AG09319 (cell line): Measurements from ENCODE around the gene ELOVL2.

Source experiments
- DNase-seq: peaks from one replicate; pipeline ENCODE4 v3.0.0-alpha.2; 2010; ENCODE audit warnings: low read depth; ENCODE audit errors: extremely low read depth
- TF ChIP-seq, protein P1 (sequence below): IDR thresholded peaks from 2 replicates; pipeline ENCODE4 v1.5.1; 2011; ENCODE audit warnings: low read depth, mild to moderate bottlenecking, inconsistent platforms, low read length, moderate library complexity

ELOVL2 gene

GRCh38 chr6:11083956-11084355, 39.9 kb upstream of the ELOVL2 start:
- no peak for DNase-seq
- TF ChIP-seq, protein P1, sequence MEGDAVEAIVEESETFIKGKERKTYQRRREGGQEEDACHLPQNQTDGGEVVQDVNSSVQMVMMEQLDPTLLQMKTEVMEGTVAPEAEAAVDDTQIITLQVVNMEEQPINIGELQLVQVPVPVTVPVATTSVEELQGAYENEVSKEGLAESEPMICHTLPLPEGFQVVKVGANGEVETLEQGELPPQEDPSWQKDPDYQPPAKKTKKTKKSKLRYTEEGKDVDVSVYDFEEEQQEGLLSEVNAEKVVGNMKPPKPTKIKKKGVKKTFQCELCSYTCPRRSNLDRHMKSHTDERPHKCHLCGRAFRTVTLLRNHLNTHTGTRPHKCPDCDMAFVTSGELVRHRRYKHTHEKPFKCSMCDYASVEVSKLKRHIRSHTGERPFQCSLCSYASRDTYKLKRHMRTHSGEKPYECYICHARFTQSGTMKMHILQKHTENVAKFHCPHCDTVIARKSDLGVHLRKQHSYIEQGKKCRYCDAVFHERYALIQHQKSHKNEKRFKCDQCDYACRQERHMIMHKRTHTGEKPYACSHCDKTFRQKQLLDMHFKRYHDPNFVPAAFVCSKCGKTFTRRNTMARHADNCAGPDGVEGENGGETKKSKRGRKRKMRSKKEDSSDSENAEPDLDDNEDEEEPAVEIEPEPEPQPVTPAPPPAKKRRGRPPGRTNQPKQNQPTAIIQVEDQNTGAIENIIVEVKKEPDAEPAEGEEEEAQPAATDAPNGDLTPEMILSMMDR: no peak

- DNase-seq: no peak
- TF ChIP-seq, protein P1: no peak
Observed at GRCh38 chr6:11083491-11083890, 39.4 kb upstream of the ELOVL2 start.

- DNase-seq: no peak
- TF ChIP-seq, protein P1: no peak
Observed at GRCh38 chr6:11080296-11080695, 36.2 kb upstream of the ELOVL2 start.

DNA sequence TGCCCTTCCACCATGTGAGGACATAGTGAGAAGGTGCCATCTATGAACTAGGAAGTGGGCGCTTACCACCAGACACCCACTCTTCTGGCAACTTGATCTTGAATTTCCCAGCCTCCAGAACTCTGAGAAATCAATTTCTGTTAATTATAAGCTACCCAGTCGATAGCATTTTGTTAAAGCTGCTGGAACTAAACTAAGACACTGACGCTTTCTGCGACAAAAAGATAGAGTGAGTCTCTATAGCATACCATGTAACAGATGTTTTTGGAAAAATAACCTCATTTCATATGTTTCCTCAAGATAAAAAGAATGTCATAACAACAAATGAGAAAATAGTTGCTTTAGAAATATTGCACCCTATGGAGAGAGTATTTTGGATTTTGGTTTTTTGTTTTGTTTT, 34.2 kb upstream of the ELOVL2 start:
- TF ChIP-seq, protein P1: no peak
- no peak for DNase-seq

GRCh38 chr6:11076540-11076939, 32.4 kb upstream of the ELOVL2 start:
- TF ChIP-seq, protein P1: no peak
- DNase-seq: no peak

- TF ChIP-seq, protein P1: no peak
- DNase-seq: no peak
Observed at GRCh38 chr6:11072101-11072500, 28.0 kb upstream of the ELOVL2 start.

DNA sequence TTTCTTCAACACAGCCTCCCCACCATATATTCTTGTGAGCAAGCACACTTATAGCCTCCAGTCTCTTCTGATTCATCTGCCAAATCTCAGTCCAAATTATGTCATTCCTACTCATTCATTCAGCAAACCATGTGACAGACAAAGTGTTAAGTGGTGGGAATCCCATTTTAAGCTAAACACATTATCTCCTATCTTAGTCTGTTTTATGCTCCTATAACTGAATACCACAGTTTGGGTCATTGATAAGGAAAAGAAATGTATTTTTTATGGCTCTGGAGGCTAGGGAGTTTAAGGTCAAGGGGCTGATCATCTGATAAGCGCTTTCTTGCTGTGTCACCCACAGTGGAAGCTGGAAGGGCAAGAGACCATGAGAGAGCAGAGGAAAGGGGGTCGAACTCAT, 25.7 kb upstream of the ELOVL2 start:
- TF ChIP-seq, protein P1: no peak
- no peak for DNase-seq
